ENCODE data around the gene CHORDC1.
"Not testable (repeated sequence)": the region's sequence is repeated elsewhere in the genome, so short reads cannot be mapped to it uniquely, and the experiment has no call there.

Gene CHORDC1

DNA sequence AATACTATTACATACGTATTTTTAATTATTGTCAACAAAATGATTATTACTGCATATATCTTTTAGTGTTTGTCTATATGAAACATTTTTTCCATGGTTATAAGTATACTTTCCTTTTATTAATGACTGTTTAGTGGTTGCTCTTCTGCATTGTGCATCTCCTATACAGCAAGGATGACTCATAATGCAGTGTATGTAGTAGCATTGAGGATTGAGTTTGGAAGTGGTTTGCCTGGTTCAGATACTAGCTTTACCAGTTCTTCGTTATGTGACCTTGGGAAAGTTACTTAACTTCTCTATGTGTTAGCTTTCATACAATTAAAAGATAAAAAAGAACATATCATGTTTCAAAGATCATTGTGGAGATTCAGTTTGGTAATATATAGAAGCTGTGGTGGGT, 44.1 kb downstream of the CHORDC1 start:
- DNase-seq (ENCODE audit: low read depth) = no peak
- H3K4me3 ChIP-seq (ENCODE audit: low read depth, low read length) = no peak overlapping the region
- no peak for TF ChIP-seq CTCF (conservative IDR thresholded peaks at IDR 0.05; ENCODE audit: low read depth, low read length)

GRCh38 chr11:90176069-90176468, 46.8 kb downstream of the CHORDC1 start:
- TF ChIP-seq CTCF (conservative IDR thresholded peaks at IDR 0.05; ENCODE audit: low read depth, low read length) = no peak
- no peak for DNase-seq (ENCODE audit: low read depth)
- no peak overlapping the region for H3K4me3 ChIP-seq (ENCODE audit: low read depth, low read length)

GRCh38 chr11:90171359-90171758, 51.5 kb downstream of the CHORDC1 start:
- no peak overlapping the region for H3K4me3 ChIP-seq (ENCODE audit: low read depth, low read length)
- no peak for TF ChIP-seq CTCF (conservative IDR thresholded peaks at IDR 0.05; ENCODE audit: low read depth, low read length)
- DNase-seq (ENCODE audit: low read depth) = no peak

DNA sequence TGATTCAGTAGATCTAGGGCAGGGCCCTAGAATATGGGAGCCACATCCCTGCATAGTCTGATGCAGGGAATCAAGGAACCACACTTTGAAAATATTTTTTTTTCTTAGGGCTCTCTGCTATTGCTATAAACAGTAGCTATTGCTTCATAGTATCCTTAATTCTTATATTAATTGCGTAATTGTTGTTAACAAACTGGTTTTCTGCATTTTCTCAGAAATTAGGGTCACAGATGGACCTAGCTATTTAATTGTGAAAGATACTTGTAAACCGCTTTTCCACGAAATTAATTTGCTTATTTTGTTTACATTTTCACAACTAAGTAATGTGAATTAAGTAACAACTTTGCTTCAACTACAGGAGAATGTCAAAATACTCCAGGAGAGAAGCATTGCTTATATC, 54.3 kb downstream of the CHORDC1 start:
- no peak overlapping the region for H3K4me3 ChIP-seq (ENCODE audit: low read depth, low read length)
- TF ChIP-seq CTCF (conservative IDR thresholded peaks at IDR 0.05; ENCODE audit: low read depth, low read length) = no peak
- no peak for DNase-seq (ENCODE audit: low read depth)

DNA sequence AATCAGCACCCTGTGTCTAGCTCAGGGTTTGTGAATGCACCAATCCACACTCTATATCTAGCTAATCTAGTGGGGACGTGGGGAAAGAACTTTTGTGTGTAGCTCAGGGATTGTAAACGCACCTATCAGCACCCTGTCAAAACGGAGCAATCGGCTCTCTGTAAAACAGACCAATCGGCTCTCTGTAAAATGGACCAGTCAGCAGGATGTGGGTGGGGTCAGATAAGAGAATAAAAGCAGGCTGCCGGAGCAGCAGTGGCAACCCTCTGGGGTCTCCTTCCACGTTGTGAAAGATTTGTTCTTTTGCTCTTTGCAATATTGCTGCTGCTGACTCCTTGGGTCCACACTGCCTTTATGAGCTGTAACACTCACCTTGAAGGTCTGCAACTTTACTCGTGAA, 55.1 kb downstream of the CHORDC1 start:
- not testable (repeated sequence) for H3K4me3 ChIP-seq (ENCODE audit: low read depth, low read length); DNase-seq (ENCODE audit: low read depth)

DNA sequence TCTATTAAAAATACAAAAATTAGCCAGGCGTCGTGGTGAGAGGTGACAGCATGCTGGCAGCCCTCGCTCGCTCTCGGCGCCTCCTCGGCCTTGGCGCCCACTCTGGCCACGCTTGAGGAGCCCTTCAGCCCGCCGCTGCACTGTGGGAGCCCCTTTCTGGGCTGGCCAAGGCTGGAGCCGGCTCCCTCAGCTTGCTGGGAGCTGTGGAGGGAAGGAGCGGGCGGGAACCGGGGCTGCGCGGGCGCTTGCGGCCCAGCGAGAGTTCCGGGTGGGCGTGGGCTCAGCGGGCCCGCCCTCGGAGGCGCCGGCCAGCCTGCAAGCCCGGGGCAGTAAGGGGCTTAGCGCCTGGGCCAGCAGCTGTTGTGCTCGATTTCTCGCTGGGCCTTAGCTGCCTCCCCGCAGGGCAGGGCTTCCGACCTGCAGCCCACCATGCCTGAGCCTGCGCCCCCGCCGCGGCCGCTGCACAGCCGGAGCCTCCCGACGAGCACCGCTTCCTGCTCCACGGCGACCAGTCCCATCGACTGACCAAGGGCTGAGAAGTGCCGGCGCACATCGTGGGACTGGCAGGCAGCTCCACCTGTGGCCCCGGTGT, 55.8 kb downstream of the CHORDC1 start:
- H3K4me3 ChIP-seq (ENCODE audit: low read depth, low read length); DNase-seq (ENCODE audit: low read depth): not testable (repeated sequence)

All from choroid plexus epithelial cell (primary cell).